GM21381 (cell line): ENCODE data around the gene LIG1.

Experiments
- ATAC-seq: cut with Tn5 transposase; IDR thresholded peaks from one replicate; pipeline ENCODE4 v1.9.1; 2021; ENCODE audit warnings: mild to moderate bottlenecking, moderate library complexity; ENCODE audit not compliant: unreplicated experiment

LIG1 gene

GRCh38 chr19:48182434-48182833, 12.3 kb upstream of the LIG1 start:
- no peak for ATAC-seq

- no peak for ATAC-seq
Observed at GRCh38 chr19:48181505-48181904, 11.4 kb upstream of the LIG1 start.

- ATAC-seq, result no peak
Observed at GRCh38 chr19:48176226-48176625, 6.1 kb upstream of the LIG1 start.

- ATAC-seq, result no peak
Observed at GRCh38 chr19:48175578-48175977, 5.4 kb upstream of the LIG1 start.

GRCh38 chr19:48174445-48175030, 4.4 kb upstream of the LIG1 start:
- no peak for ATAC-seq

GRCh38 chr19:48171710-48172109, 1.6 kb upstream of the LIG1 start:
- ATAC-seq, result no peak

- ATAC-seq, result no peak
Observed at GRCh38 chr19:48170817-48171347, 738 bp upstream of the LIG1 start.

- ATAC-seq, result peak; percentile 9
Observed at GRCh38 chr19:48169578-48169938, 586 bp downstream of the LIG1 start.

- ATAC-seq, result no peak
Observed at GRCh38 chr19:48168689-48169088, 1.5 kb downstream of the LIG1 start.

GRCh38 chr19:48158210-48158790, 11.8 kb downstream of the LIG1 start:
- no peak for ATAC-seq

- no peak for ATAC-seq
Observed at GRCh38 chr19:48154003-48154402, 16.1 kb downstream of the LIG1 start.

- ATAC-seq, result no peak
Observed at GRCh38 chr19:48152551-48152950, 17.6 kb downstream of the LIG1 start.

GRCh38 chr19:48149430-48149829, 20.7 kb downstream of the LIG1 start:
- ATAC-seq, result no peak

GRCh38 chr19:48148576-48148975, 21.6 kb downstream of the LIG1 start:
- ATAC-seq, result no peak

GRCh38 chr19:48147597-48148175, 22.5 kb downstream of the LIG1 start:
- ATAC-seq, result no peak

GRCh38 chr19:48139053-48139452, 31.1 kb downstream of the LIG1 start:
- ATAC-seq, result no peak

GRCh38 chr19:48137411-48137810, 32.7 kb downstream of the LIG1 start:
- ATAC-seq, result no peak

- ATAC-seq, result no peak
Observed at GRCh38 chr19:48136547-48136946, 33.6 kb downstream of the LIG1 start.

- no peak for ATAC-seq
Observed at GRCh38 chr19:48135411-48135810, 34.7 kb downstream of the LIG1 start.

GRCh38 chr19:48133094-48133493, 37.0 kb downstream of the LIG1 start:
- ATAC-seq, result no peak

GRCh38 chr19:48127561-48127960, 42.6 kb downstream of the LIG1 start:
- ATAC-seq, result no peak

- no peak for ATAC-seq
Observed at GRCh38 chr19:48123907-48124651, 46.1 kb downstream of the LIG1 start.
